Measurements from ENCODE around the gene BCL11B.

The BCL11B gene

GRCh38 chr14:99183311-99183710 lies 88.7 kb downstream of the BCL11B start:
- no peak for DNase-seq (ENCODE audit: extremely low read depth, low read depth)
- TF ChIP-seq CTCF (IDR thresholded peaks at IDR 0.05; ENCODE audit: low read depth, low read length, missing control alignments): no peak
- no peak overlapping the region for H3K4me3 ChIP-seq (replicated peaks; ENCODE audit: low read depth, low read length)

DNA sequence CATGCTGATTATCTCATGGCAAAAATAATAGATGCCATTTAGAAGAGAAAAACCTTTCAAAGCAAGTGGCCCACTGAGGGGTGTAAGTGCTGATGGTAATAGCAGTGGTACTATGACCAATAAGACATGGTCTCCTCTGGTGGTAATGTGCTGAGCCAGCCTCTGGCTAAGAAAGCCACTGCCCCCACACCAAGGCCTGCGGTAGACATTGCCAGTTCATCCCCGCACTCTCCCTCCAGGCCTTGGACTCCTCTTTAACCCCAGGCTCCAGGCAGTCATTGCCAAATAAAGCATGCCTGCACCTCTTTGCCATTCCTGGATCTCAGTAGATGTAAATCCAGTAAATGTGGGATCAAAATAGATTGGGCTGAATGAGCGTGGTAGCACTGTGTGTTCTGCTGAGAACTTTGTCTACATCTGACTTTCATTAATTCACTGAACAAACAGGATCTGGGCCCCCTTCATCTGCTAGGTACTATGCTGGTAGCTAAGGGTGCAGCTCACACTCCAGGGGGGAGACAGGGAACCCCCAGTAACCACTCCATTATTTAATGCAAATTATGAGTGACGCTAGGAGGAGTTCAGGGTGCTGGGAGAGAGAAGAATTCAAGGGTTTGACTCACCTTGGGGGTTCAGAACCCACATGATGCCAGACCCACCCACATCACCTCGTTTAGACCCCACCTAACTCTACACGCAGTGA lies 89.3 kb downstream of the BCL11B start:
- no peak for DNase-seq (ENCODE audit: extremely low read depth, low read depth)
- no peak overlapping the region for H3K4me3 ChIP-seq (replicated peaks; ENCODE audit: low read depth, low read length)
- TF ChIP-seq CTCF (IDR thresholded peaks at IDR 0.05; ENCODE audit: low read depth, low read length, missing control alignments): no peak

DNA sequence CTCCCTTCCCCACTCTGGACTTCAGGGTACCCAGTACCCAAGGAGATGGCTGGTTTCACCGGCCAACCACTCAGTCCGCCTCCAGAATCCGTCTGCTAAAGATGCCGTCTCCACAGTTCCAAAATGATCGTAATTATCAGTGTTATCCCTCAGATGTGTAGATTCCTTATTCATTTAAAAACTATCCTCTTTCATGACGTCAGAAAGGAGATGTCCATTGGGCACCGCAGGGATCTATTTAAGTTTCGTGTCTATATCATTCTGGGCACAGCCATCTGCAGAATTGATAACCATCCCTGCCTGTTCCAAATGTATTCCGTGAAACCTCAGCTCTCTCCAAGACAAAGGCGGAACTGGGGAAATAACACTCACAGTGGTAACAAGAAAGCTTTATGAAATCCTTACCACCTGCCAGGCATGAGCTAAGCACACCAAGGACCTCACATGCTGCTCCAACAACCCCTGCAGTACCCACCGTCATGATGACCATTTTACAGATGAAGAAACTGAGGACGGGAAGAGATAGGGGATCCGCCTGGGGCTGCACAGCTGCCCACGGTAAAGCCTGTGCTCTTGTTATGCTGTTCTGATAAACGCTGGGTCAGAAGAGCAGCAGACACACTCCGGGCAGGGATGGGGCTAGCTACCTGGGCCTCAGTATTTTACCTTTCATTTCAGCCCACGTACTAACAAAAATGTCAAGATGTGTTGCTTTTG lies 90.0 kb downstream of the BCL11B start:
- no peak for TF ChIP-seq CTCF (IDR thresholded peaks at IDR 0.05; ENCODE audit: low read depth, low read length, missing control alignments)
- no peak for DNase-seq (ENCODE audit: extremely low read depth, low read depth)
- no peak overlapping the region for H3K4me3 ChIP-seq (replicated peaks; ENCODE audit: low read depth, low read length)

GRCh38 chr14:99181241-99181640 lies 90.8 kb downstream of the BCL11B start:
- H3K4me3 ChIP-seq (replicated peaks; ENCODE audit: low read depth, low read length): no peak overlapping the region
- TF ChIP-seq CTCF (IDR thresholded peaks at IDR 0.05; ENCODE audit: low read depth, low read length, missing control alignments): no peak
- DNase-seq (ENCODE audit: extremely low read depth, low read depth): no peak

GRCh38 chr14:99179946-99180345 lies 92.1 kb downstream of the BCL11B start:
- H3K4me3 ChIP-seq (replicated peaks; ENCODE audit: low read depth, low read length): no peak overlapping the region
- no peak for DNase-seq (ENCODE audit: extremely low read depth, low read depth)
- TF ChIP-seq CTCF (IDR thresholded peaks at IDR 0.05; ENCODE audit: low read depth, low read length, missing control alignments): no peak

DNA sequence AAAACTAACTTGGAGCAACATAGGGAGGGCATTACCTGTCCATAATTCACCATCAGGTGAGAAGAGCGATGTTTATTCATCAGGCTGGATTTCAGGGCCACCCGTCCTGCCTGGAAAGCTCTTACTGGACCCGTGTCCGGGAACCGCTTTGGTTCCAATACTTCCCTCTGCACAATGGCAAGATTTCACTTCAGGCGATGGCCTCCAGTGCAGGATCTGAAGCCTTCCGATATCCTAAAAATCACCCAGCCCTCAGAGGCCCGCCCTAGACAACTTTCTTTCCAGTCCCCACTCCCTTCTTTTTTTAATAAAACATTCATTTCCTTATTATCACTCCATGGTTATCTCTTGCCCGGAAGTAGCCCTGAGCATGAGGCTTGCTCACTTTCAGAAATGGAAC lies 92.5 kb downstream of the BCL11B start:
- no peak overlapping the region for H3K4me3 ChIP-seq (replicated peaks; ENCODE audit: low read depth, low read length)
- no peak for TF ChIP-seq CTCF (IDR thresholded peaks at IDR 0.05; ENCODE audit: low read depth, low read length, missing control alignments)
- DNase-seq (ENCODE audit: extremely low read depth, low read depth): no peak

Data from HFF-Myc (cell line).